Breast epithelium (tissue), 4 donors: ENCODE data around the gene CISTR. TPM values are rescaled to one million over a fixed set of nuclear protein-coding genes. Genes with fewer than 3 reads are reported as not detected.

Experiments
- DNase-seq, 2 donors: peaks; one replicate each; pipeline ENCODE4 v3.0.0-alpha.2; 2019; ENCODE audit warnings: low spot score in 2 of 2
- H3K27ac ChIP-seq, 2 donors: fragments of 200-600 bp; sonication (generic) in 1 of 2; one replicate each; pipeline ENCODE4 v1.5.1; 2016 to 2019; ENCODE audit warnings: mild to moderate bottlenecking in 1 of 2
- H3K27me3 ChIP-seq, 2 donors: fragments of 200-600 bp; sonication (generic) in 1 of 2; one replicate each; pipeline versions ENCODE4 v1.5.1 to v1.6.0; 2017 to 2019; ENCODE audit warnings: control low read depth in 1 of 2, mild to moderate bottlenecking in 1 of 2
- H3K36me3 ChIP-seq: fragments of 200-600 bp; one replicate; pipeline ENCODE4 v1.5.1; 2019
- H3K4me1 ChIP-seq, 2 donors: fragments of 200-600 bp; sonication (generic); one replicate each; pipeline ENCODE4 v1.5.1; 2016 to 2019; ENCODE audit warnings: control low read depth in 1 of 2
- H3K4me3 ChIP-seq, 3 donors: fragments of 200-600 bp; sonication (generic); 1 replicate in 2 of 3; 2 replicates in 1 of 3; pipeline ENCODE4 v1.5.1; 2016 to 2019; ENCODE audit warnings: mild to moderate bottlenecking in 3 of 3, moderate library complexity in 2 of 3
- H3K9me3 ChIP-seq, 2 donors: fragments of 200-600 bp; sonication (generic) in 1 of 2; one replicate each; pipeline ENCODE4 v1.5.1; 2016 to 2019; ENCODE audit warnings: control low read depth in 1 of 2
- CTCF ChIP-seq, 3 donors: fragments of 450-650 bp; IDR thresholded peaks; one replicate each; pipeline ENCODE4 v1.5.1; 2016 to 2017; ENCODE audit warnings: antibody characterized with exemption in 3 of 3, mild to moderate bottlenecking in 3 of 3, moderate library complexity in 3 of 3
- POLR2A ChIP-seq: fragments of 450-650 bp; IDR thresholded peaks from one replicate; pipeline ENCODE4 v1.6.1; 2016; ENCODE audit warnings: antibody characterized with exemption, mild to moderate bottlenecking, moderate library complexity
- POLR2AphosphoS5 ChIP-seq, 3 donors: sonication (generic); formaldehyde crosslinking; IDR thresholded peaks; one replicate each; pipeline ENCODE4 v1.6.1; 2017; ENCODE audit warnings: antibody characterized with exemption in 3 of 3
- intact Hi-C: fragments of 100-400 bp; cut with DNase I; formaldehyde crosslinking; loops from one replicate; pipeline ENCODE4 v1.15.1; 2023; ENCODE audit warnings: low total_unique reads
- total RNA-seq, 3 donors: library from RNA; depleted of rRNA; stranded (reverse); fragments of >200 nt; gene quantifications; one replicate each; pipeline ENCODE4 v1.1.0, GENCODE V29; 2016

CISTR gene
- not detected for total RNA-seq

- Histone ChIP-seq H3K4me1 (peaks cover 0 to 4% of the 10 kb centered on the region in 2 donors), H3K36me3 (no peaks in the 10 kb centered on the region), H3K27me3 (peaks cover 0 to 8% of the 10 kb centered on the region in 2 donors), H3K4me3 (peak within 1 kb of the TSS; percentile 45 to 85 (median 64)), H3K9me3 (no peaks in the 10 kb centered on the region), H3K27ac (peak within 1 kb of the TSS; percentile 28 to 52)
- TF ChIP-seq POLR2AphosphoS5 (IDR thresholded peaks at IDR 0.05) = no peak
- no peak for TF ChIP-seq CTCF (IDR thresholded peaks at IDR 0.05)
- no peak for TF ChIP-seq POLR2A
- intact Hi-C loops = no loop called here
- DNase-seq = no peak
Measured at GRCh38 chr12:53751336-53752191, at the start of gene CISTR. TSS of gene CISTR (minus strand) at chr12:53751979.

GRCh38 chr12:53798575-53798974, 46.8 kb upstream of the CISTR start:
- TF ChIP-seq POLR2A = no peak
- TF ChIP-seq POLR2AphosphoS5 (IDR thresholded peaks at IDR 0.05) = no peak
- TF ChIP-seq CTCF (IDR thresholded peaks at IDR 0.05) = no peak
- H3K27me3 ChIP-seq = no peaks in the 10 kb centered on the region
- H3K9me3 ChIP-seq = no peaks in the 10 kb centered on the region
- intact Hi-C loops = no loop called here
- H3K4me3 ChIP-seq = no peak overlapping the region
- no peaks in the 10 kb centered on the region for H3K36me3 ChIP-seq
- H3K4me1 ChIP-seq = peaks cover 0 to 3% of the 10 kb centered on the region in 2 donors
- peak in 1 of 2 donors; percentile 56 for DNase-seq
- peak overlapping the region in 1 of 2 donors; percentile 8 for H3K27ac ChIP-seq

- TF ChIP-seq POLR2AphosphoS5 (IDR thresholded peaks at IDR 0.05) (no peak), POLR2A (no peak), CTCF (IDR thresholded peaks at IDR 0.05) (no peak)
- H3K9me3 ChIP-seq = no peaks in the 10 kb centered on the region
- no peak overlapping the region for H3K27ac ChIP-seq
- no peak for DNase-seq
- H3K4me3 ChIP-seq = no peak overlapping the region
- H3K27me3 ChIP-seq = no peaks in the 10 kb centered on the region
- intact Hi-C loops = no loop called here
- peaks cover 0 to 3% of the 10 kb centered on the region in 2 donors for H3K4me1 ChIP-seq
- H3K36me3 ChIP-seq = no peaks in the 10 kb centered on the region
Measured at GRCh38 chr12:53795927-53796326, 44.1 kb upstream of the CISTR start.

- no peaks in the 10 kb centered on the region for H3K4me1 ChIP-seq
- no peaks in the 10 kb centered on the region for H3K9me3 ChIP-seq
- TF ChIP-seq POLR2A = no peak
- no peak for TF ChIP-seq POLR2AphosphoS5 (IDR thresholded peaks at IDR 0.05)
- TF ChIP-seq CTCF (IDR thresholded peaks at IDR 0.05) = no peak
- H3K27me3 ChIP-seq = no peaks in the 10 kb centered on the region
- intact Hi-C loops = no loop called here
- H3K27ac ChIP-seq = no peak overlapping the region
- no peak for DNase-seq
- H3K4me3 ChIP-seq = no peak overlapping the region
- no peaks in the 10 kb centered on the region for H3K36me3 ChIP-seq
Measured at GRCh38 chr12:53793221-53793620, 41.4 kb upstream of the CISTR start.

GRCh38 chr12:53791735-53792326, 40.1 kb upstream of the CISTR start:
- Histone ChIP-seq H3K4me1 (no peaks in the 10 kb centered on the region), H3K9me3 (no peaks in the 10 kb centered on the region), H3K4me3 (no peak overlapping the region), H3K27me3 (no peaks in the 10 kb centered on the region), H3K27ac (no peak overlapping the region), H3K36me3 (no peaks in the 10 kb centered on the region)
- TF ChIP-seq CTCF (IDR thresholded peaks at IDR 0.05) = peak in 2 of 3 donors; percentile 15 to 22
- no peak for TF ChIP-seq POLR2AphosphoS5 (IDR thresholded peaks at IDR 0.05)
- TF ChIP-seq POLR2A = no peak
- intact Hi-C loops = no loop called here
- DNase-seq = no peak
